IMR-90 (cell line): Measurements from ENCODE around the gene PDILT.

ENCODE experiments used
- CEBPB ChIP-seq: IDR thresholded peaks from 2 replicates; pipeline ENCODE4 v1.6.1; 2012; ENCODE audit warnings: low read depth, low read length, improper control_type of control experiment
- ELK1 ChIP-seq: fragments of 150-350 bp; IDR thresholded peaks from 2 replicates; pipeline ENCODE4 v1.6.1; 2016; ENCODE audit warnings: low read depth, mild to moderate bottlenecking, low read length, moderate library complexity, borderline replicate concordance
- POLR2A ChIP-seq: IDR thresholded peaks from 2 replicates; pipeline ENCODE4 v1.6.1; 2012; ENCODE audit warnings: mild to moderate bottlenecking, low read depth, low read length
- RAD21 ChIP-seq: IDR thresholded peaks from 2 replicates; pipeline ENCODE4 v1.6.1; 2012; ENCODE audit warnings: low read length, improper control_type of control experiment
- RFX5 ChIP-seq: IDR thresholded peaks from 2 replicates; pipeline ENCODE4 v1.8.0; 2012; ENCODE audit warnings: low read depth, mild to moderate bottlenecking, low read length, moderate library complexity
- TF ChIP-seq, protein P1 (sequence below): conservative IDR thresholded peaks from 2 replicates; pipeline ENCODE4 v1.5.1; 2012; ENCODE audit warnings: mild to moderate bottlenecking, low read depth, low read length, improper control_type of control experiment

- TF ChIP-seq, protein P1, sequence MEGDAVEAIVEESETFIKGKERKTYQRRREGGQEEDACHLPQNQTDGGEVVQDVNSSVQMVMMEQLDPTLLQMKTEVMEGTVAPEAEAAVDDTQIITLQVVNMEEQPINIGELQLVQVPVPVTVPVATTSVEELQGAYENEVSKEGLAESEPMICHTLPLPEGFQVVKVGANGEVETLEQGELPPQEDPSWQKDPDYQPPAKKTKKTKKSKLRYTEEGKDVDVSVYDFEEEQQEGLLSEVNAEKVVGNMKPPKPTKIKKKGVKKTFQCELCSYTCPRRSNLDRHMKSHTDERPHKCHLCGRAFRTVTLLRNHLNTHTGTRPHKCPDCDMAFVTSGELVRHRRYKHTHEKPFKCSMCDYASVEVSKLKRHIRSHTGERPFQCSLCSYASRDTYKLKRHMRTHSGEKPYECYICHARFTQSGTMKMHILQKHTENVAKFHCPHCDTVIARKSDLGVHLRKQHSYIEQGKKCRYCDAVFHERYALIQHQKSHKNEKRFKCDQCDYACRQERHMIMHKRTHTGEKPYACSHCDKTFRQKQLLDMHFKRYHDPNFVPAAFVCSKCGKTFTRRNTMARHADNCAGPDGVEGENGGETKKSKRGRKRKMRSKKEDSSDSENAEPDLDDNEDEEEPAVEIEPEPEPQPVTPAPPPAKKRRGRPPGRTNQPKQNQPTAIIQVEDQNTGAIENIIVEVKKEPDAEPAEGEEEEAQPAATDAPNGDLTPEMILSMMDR = no peak
- TF ChIP-seq RFX5 (no peak), CEBPB (no peak), ELK1 (no peak), POLR2A (no peak), RAD21 (no peak)
Measured at GRCh38 chr16:20399185-20399584, 5.4 kb downstream of the PDILT start.
